Activated T-helper 9 cell treated with anti-CD3 and anti-CD28 coated beads, Interleukin-2, amount 50 U/mL, for 16 hours (primary cell): ENCODE results near the gene SMCO4.

Experiments used
- DNase-seq: peaks from one replicate; pipeline ENCODE4 v3.0.0-alpha.2; 2020; ENCODE audit warnings: low read depth

Gene SMCO4

GRCh38 chr11:93528757-93529645, 14.2 kb downstream of the SMCO4 start:
- DNase-seq: no peak

GRCh38 chr11:93528252-93528651, 14.9 kb downstream of the SMCO4 start:
- no peak for DNase-seq

- no peak for DNase-seq
Observed at GRCh38 chr11:93526641-93527583, 16.3 kb downstream of the SMCO4 start.

- no peak for DNase-seq
Observed at GRCh38 chr11:93526346-93526633, 16.9 kb downstream of the SMCO4 start.

GRCh38 chr11:93525601-93526345, 17.4 kb downstream of the SMCO4 start:
- DNase-seq: no peak

GRCh38 chr11:93524858-93525257, 18.3 kb downstream of the SMCO4 start:
- no peak for DNase-seq

- no peak for DNase-seq
Observed at GRCh38 chr11:93524173-93524536, 19.0 kb downstream of the SMCO4 start.

- DNase-seq: no peak
Observed at GRCh38 chr11:93520726-93521509, 22.3 kb downstream of the SMCO4 start.

- no peak for DNase-seq
Observed at GRCh38 chr11:93519179-93519578, 24.0 kb downstream of the SMCO4 start.

- DNase-seq: no peak
Observed at GRCh38 chr11:93518081-93518480, 25.1 kb downstream of the SMCO4 start.

- DNase-seq: no peak
Observed at GRCh38 chr11:93517611-93518010, 25.6 kb downstream of the SMCO4 start.

GRCh38 chr11:93517041-93517440, 26.1 kb downstream of the SMCO4 start:
- DNase-seq: no peak

- no peak for DNase-seq
Observed at GRCh38 chr11:93515441-93516025, 27.7 kb downstream of the SMCO4 start.

GRCh38 chr11:93514712-93515111, 28.5 kb downstream of the SMCO4 start:
- no peak for DNase-seq

GRCh38 chr11:93513772-93514171, 29.4 kb downstream of the SMCO4 start:
- no peak for DNase-seq

GRCh38 chr11:93512949-93513667, 30.1 kb downstream of the SMCO4 start:
- no peak for DNase-seq

GRCh38 chr11:93512073-93512475, 31.1 kb downstream of the SMCO4 start:
- no peak for DNase-seq

- DNase-seq: no peak
Observed at GRCh38 chr11:93510196-93510873, 32.9 kb downstream of the SMCO4 start.

- DNase-seq: no peak
Observed at GRCh38 chr11:93507517-93507916, 35.7 kb downstream of the SMCO4 start.

- DNase-seq: no peak
Observed at GRCh38 chr11:93505703-93506102, 37.5 kb downstream of the SMCO4 start.
